WERI-Rb-1 (cell line): ENCODE data around the gene SLC45A3.

ENCODE experiments used
- DNase-seq: peaks from one replicate; pipeline ENCODE4 v3.0.0-alpha.2; 2020
- H3K27ac ChIP-seq: fragments of 250-450 bp; sonication (Bioruptor Pico); 2 replicates; pipeline ENCODE4 v1.5.1; 2020; ENCODE audit warnings: mild to moderate bottlenecking, moderate library complexity
- H3K27me3 ChIP-seq: fragments of 250-450 bp; sonication (Bioruptor Pico); 2 replicates; pipeline ENCODE4 v1.5.1; 2021; ENCODE audit warnings: mild to moderate bottlenecking, low read depth, moderate library complexity; ENCODE audit not compliant: insufficient read depth, severe bottlenecking
- H3K36me3 ChIP-seq: fragments of 250-450 bp; sonication (Bioruptor Pico); 2 replicates; pipeline ENCODE4 v1.5.1; 2020; ENCODE audit warnings: mild to moderate bottlenecking, moderate library complexity
- H3K4me3 ChIP-seq: 2 replicates; pipeline ENCODE4 v1.5.1; 2011; ENCODE audit warnings: low read depth, mild to moderate bottlenecking, control low read depth, low read length
- H3K9me3 ChIP-seq: fragments of 250-450 bp; sonication (Bioruptor Pico); 2 replicates; pipeline ENCODE4 v1.5.1; 2021; ENCODE audit warnings: mild to moderate bottlenecking, moderate library complexity; ENCODE audit not compliant: severe bottlenecking
- TF ChIP-seq, protein P1 (sequence below): IDR thresholded peaks from 2 replicates; pipeline ENCODE4 v1.5.1; 2011; ENCODE audit warnings: low read depth, mild to moderate bottlenecking, control low read depth, inconsistent platforms, low read length

Gene SLC45A3

DNA sequence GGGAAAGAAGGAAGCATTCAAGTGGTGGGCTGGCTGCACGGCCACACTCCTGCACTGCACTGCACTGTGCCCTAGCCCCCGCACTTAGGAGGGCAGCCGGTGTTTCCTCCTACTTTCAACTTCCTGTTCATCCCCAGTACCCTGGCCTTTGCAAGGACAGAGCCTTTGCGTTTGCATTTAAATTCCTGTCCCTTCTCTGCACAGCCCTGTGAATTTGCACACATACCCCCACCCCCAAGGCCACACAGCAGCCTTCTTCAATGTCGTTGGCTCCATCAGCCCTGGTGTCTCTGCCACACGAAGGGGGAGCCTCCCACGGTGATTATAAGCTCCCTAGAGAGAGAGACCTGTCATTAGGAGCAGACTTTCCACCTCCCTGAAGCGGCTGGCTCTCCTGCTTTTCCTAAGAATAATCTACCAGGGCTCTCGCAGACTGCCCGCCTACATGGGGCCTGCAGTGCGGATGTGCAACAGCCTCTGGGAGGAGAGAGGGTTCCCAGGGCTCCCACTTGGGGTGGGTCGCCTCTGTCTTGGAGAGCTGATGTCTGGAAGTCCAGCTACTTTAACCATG, 13.2 kb upstream of the SLC45A3 start:
- Histone ChIP-seq H3K36me3 (no peaks in the 10 kb centered on the region), H3K9me3 (no peaks in the 10 kb centered on the region), H3K27me3 (no peaks in the 10 kb centered on the region), H3K4me3 (no peak overlapping the region), H3K27ac (peak overlapping the region; percentile 63)
- peak; percentile 92 for DNase-seq
- TF ChIP-seq, protein P1, sequence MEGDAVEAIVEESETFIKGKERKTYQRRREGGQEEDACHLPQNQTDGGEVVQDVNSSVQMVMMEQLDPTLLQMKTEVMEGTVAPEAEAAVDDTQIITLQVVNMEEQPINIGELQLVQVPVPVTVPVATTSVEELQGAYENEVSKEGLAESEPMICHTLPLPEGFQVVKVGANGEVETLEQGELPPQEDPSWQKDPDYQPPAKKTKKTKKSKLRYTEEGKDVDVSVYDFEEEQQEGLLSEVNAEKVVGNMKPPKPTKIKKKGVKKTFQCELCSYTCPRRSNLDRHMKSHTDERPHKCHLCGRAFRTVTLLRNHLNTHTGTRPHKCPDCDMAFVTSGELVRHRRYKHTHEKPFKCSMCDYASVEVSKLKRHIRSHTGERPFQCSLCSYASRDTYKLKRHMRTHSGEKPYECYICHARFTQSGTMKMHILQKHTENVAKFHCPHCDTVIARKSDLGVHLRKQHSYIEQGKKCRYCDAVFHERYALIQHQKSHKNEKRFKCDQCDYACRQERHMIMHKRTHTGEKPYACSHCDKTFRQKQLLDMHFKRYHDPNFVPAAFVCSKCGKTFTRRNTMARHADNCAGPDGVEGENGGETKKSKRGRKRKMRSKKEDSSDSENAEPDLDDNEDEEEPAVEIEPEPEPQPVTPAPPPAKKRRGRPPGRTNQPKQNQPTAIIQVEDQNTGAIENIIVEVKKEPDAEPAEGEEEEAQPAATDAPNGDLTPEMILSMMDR: no peak

DNA sequence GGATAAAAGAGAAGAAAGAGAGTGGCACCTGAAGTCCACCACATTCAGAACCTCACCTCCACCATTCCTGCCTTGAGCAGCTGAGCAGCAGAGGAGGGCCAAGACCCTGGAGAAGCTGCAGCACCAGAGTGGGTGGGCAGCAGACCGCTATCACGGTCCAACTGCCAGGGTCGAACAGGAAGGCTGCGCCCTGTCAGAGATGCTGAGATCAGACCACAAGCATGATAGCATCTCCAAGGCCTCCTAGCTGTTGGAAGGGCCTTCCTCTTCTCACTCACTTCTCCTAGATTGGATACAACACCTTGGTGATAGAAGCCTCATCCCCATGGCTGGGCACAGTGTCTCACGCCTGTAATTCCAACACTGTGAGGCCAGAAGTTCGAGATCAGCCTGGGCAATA, 12.1 kb upstream of the SLC45A3 start:
- Histone ChIP-seq H3K27ac (peak overlapping the region; percentile 0; the same call in 1 of the 2 replicates), H3K36me3 (no peaks in the 10 kb centered on the region), H3K27me3 (no peaks in the 10 kb centered on the region), H3K4me3 (no peak overlapping the region), H3K9me3 (no peaks in the 10 kb centered on the region)
- DNase-seq: no peak
- TF ChIP-seq, protein P1: no peak

DNA sequence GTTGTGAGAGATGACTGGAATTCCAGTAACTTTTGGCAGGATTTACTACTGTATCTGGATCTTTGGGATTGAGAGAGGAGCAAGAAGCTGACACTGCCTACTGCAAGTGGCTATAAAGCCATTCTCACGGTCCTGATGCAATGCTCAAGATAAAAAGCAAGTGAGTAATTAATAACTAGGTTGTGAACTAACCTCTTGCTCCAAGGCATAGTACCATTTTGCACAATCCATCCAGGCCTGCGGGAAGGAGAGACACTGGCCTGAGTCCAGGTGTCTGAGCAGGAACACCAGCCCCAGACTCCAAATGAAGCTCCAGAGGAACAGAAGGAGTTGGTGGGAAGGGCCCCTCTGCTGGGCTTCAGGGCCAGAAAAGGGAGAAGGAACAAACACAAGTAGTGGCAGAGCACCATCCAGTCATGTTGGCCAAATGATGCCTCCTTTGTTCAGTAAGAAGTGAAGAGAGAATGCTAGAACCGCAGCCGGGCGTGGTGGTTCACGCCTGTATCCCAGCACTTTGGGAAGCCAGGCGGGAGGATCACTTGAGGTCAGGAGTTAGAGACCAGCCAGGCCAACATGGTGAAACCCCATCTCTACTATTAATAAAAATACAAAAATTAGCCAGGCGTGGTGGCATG, 9.9 kb upstream of the SLC45A3 start:
- DNase-seq: no peak
- Histone ChIP-seq H3K27ac (peak overlapping the region; percentile 76), H3K27me3 (no peaks in the 10 kb centered on the region), H3K4me3 (no peak overlapping the region), H3K36me3 (no peaks in the 10 kb centered on the region), H3K9me3 (no peaks in the 10 kb centered on the region)
- TF ChIP-seq, protein P1: no peak

DNA sequence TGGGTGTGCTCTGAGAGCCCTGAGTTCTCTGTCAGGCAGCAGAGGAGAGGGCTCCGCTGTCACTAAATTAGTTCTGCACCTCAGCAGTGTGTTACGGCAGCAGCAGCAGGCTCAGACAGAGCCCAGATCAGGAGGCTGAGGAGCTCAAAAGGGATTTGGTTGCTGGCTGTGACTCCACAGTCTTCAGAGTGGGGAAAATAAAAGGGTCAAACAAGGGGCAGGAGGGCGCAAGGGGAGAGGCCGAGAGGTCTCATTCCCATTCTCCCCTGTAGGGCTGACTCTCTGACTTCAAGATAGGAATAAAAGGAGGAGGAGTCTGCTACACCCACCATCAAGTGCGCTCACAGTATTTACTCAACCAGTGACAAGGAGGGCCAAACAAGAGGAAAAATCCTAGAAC, 9.2 kb upstream of the SLC45A3 start:
- DNase-seq: peak; percentile 93
- H3K9me3 ChIP-seq: no peaks in the 10 kb centered on the region
- H3K27me3 ChIP-seq: no peaks in the 10 kb centered on the region
- TF ChIP-seq, protein P1: peak; percentile 22
- no peaks in the 10 kb centered on the region for H3K36me3 ChIP-seq
- peak overlapping the region; percentile 19 for H3K4me3 ChIP-seq
- peak overlapping the region; percentile 76 for H3K27ac ChIP-seq

DNA sequence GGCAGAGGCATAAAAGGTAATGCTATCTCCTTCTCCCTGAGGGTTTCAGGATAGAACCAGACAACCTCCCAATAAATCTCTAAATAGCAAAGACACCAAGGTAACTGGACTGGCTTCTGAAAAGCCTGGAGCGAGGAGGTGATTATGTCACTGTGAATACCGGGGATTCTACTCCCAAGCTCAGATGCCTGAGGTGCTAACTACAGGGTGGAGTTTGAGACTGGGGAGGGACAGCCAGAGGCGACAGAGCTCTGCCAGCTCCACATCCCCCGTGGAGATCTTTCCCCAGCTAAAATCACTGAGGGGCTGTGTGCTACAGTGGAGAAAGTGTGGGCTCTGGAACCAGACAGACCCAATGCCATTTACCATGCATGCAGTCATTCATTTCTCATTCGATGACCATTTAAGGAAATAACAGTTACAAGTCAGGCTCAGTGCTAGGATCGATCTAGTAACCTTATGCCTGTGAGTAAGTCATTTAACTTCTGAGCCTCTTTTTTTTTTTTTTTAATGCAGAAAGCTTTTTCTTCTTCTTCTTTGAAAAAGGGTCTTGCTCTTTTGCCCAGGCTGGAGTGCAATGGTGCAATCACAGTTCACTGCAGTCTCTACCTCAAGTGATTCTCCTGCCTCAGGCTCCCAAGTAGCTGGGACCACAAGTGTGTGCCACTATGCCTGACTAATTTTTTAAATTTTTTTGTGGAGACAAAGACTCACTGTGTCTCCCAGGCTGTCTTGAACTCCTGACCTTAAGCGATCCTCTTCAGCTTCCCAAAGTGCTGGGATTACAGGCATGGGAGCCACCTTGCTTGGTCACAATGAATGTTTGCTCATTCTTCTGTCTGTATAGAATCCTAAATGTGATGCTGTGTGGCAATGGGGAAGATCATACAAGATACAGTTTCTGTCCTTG, 8.1 kb upstream of the SLC45A3 start:
- H3K36me3 ChIP-seq: no peaks in the 10 kb centered on the region

More for the DNA sequence above, 8.1 kb upstream of the SLC45A3 start:
- TF ChIP-seq, protein P1: no peak
- Histone ChIP-seq H3K27ac (peak overlapping the region; percentile 76), H3K27me3 (no peaks in the 10 kb centered on the region), H3K4me3 (peak overlapping the region; percentile 19), H3K9me3 (no peaks in the 10 kb centered on the region)
- no peak for DNase-seq
